ENCODE measurements around the gene BEX5. TPM values are rescaled to one million over a fixed set of nuclear protein-coding genes. Genes with fewer than 3 reads are reported as not detected.

BEX5 gene
- total and polyA plus RNA-seq, 2 of the 8 experiments (the other 6 are each of a cell fraction or from before 2014, with no cell fraction given) = 0.15 to 9.9 TPM

DNA sequence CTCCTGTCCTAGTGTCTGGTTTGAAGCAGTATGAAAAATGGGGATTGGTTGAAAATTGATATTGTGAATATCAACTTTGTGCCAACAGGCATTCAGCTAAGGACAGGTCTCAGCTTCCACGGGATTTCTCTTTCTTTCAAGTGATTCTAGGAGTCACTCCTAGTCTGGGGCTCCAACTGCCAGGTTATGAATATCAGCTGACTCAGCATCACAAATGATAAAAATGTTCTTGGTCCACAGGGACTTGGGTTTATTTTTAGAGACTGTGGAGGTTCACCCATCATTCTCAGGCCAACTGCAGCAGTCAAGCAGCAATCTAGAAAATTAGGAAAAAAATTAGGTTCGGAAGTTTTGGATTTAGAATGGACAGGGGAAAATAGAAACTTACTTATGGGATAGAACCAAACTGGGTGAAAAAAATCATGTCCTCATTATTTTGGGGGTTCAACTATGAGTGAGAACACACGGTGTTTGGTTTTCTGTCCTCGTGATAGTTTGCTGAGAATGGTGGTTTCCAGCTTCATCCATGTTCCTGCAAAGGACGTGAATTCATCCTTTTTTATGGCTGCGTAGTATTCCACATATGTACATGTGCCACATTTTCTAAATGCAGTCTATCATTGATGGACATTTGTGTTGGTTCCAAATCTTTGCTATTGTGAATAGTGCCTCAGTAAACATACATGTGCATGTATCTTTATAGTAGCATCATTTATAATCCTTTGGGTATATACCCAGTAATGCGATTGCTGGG is 30.4 kb upstream of the BEX5 start:
- no peak overlapping the region for H3K18ac ChIP-seq (ENCODE audit: extremely low read depth, low read length)
- H2BK15ac ChIP-seq (ENCODE audit: low read length) = no peak overlapping the region
- H2BK120ac ChIP-seq (replicated peaks; ENCODE audit: low read depth, low read length) = no peak overlapping the region
- no peak overlapping the region for H2BK5ac ChIP-seq (ENCODE audit: low read depth, low read length)
- POLR2A ChIA-PET (ENCODE audit: partially characterized antibody) = no interaction called here
- TF ChIP-seq MAFK (IDR thresholded peaks at IDR 0.05; ENCODE audit: low read depth, low read length) (peak; percentile 8; the same call in 1 of the 2 replicates), CREB1 (IDR thresholded peaks at IDR 0.05) (no peak)
- H2AFZ ChIP-seq (ENCODE audit: low read length) = no peak overlapping the region
- no peak overlapping the region for H4K91ac ChIP-seq (replicated peaks; ENCODE audit: insufficient read length, low read length)
- H4K20me1 ChIP-seq (replicated peaks in 1 of 2; ENCODE audit: control insufficient read depth in 1 of 2, insufficient read depth in 2 of 2, low read length in 2 of 2) = no peaks in the 10 kb centered on the region
- no peak overlapping the region for H3K4me3 ChIP-seq (ENCODE audit: extremely low read depth in 1 of 4, insufficient read depth in 2 of 4, low read depth in 3 of 4, low read length in 4 of 4)
- no peaks in the 10 kb centered on the region for H3K79me1 ChIP-seq (ENCODE audit: low read depth, low read length)
- no peak overlapping the region for H3K9ac ChIP-seq (replicated peaks in 1 of 4; ENCODE audit: extremely low read depth in 1 of 4, low read depth in 3 of 4, low read length in 3 of 4)
- no peak overlapping the region for H2AK5ac ChIP-seq (ENCODE audit: low read depth, low read length)
- CTCF ChIA-PET (ENCODE audit: partially characterized antibody) = no interaction called here
- no peak for FAIRE-seq
- no peak overlapping the region for H2BK12ac ChIP-seq (ENCODE audit: low read depth, low read length)
- 78% methylated on average over 5 of the region's 7 CpGs; no CpG with 5 or more reads in 1 of the 2 experiments for WGBS, 2 experiments (ENCODE audit: extremely low coverage in 1 of 2, insufficient coverage in 1 of 2, insufficient read length in 1 of 2, insufficient replicate concordance in 2 of 2, low coverage in 1 of 2, low lambda C conversion rate in 2 of 2, missing lambda C conversion rate in 1 of 2)
- no peak overlapping the region for H4K8ac ChIP-seq (ENCODE audit: extremely low read depth, insufficient read depth, low read length)
- no peak overlapping the region for H4K5ac ChIP-seq (ENCODE audit: insufficient read length, low read depth, low read length)
- H3K14ac ChIP-seq (ENCODE audit: insufficient read length) = no peak overlapping the region
- H3K36me3 ChIP-seq (ENCODE audit: control insufficient read depth in 2 of 4, insufficient read depth in 4 of 4, low read length in 3 of 4) = no peaks in the 10 kb centered on the region
- H3K4me1 ChIP-seq (replicated peaks in 1 of 4; ENCODE audit: control insufficient read depth in 3 of 4, insufficient read depth in 4 of 4, low read length in 3 of 4) = no peaks in the 10 kb centered on the region
- H3K23me2 ChIP-seq (ENCODE audit: low read depth, low read length) = no peaks in the 10 kb centered on the region
- H3K56ac ChIP-seq (replicated peaks; ENCODE audit: insufficient read length, low read depth, low read length) = no peak overlapping the region
- H3K23ac ChIP-seq (ENCODE audit: insufficient read length) = no peak overlapping the region
- H3K4ac ChIP-seq (replicated peaks; ENCODE audit: insufficient read length, low read depth, low read length) = no peak overlapping the region
- no peak overlapping the region for H3K4me2 ChIP-seq (ENCODE audit: insufficient read depth in 1 of 2, low read depth in 2 of 2, low read length in 2 of 2)
- H3K27ac ChIP-seq (ENCODE audit: low read depth, low read length) = no peak overlapping the region
- DNase-seq (ENCODE audit: low read depth in 1 of 2, low spot score in 2 of 2) = no peak
- H2BK20ac ChIP-seq (ENCODE audit: low read length) = no peak overlapping the region
- no peaks in the 10 kb centered on the region for H3K27me3 ChIP-seq (replicated peaks in 1 of 4; ENCODE audit: control insufficient read depth in 3 of 4, extremely low read depth in 1 of 4, insufficient read depth in 3 of 4, low read length in 3 of 4)
- peaks cover 10 to 25% of the 10 kb centered on the region in 2 experiments; a peak in 3 of 4 replicates for H3K9me3 ChIP-seq (ENCODE audit: insufficient read depth in 2 of 2, low read depth in 1 of 2, low read length in 1 of 2)
- no peaks in the 10 kb centered on the region for H3K79me2 ChIP-seq (ENCODE audit: control insufficient read depth in 1 of 2, insufficient read depth in 2 of 2, low read length in 2 of 2)

Data from H1 (cell line).